ENCODE data around the gene SHC3. TPM values are rescaled to one million over a fixed set of nuclear protein-coding genes. Genes with fewer than 3 reads are reported as not detected.

The SHC3 gene
- polyA plus RNA-seq, 3 donors = not detected

GRCh38 chr9:89107406-89107805 lies 71.2 kb downstream of the SHC3 start:
- Histone ChIP-seq H3K9ac (ENCODE audit: insufficient read depth, low read length, poor library complexity, severe bottlenecking) (no peak overlapping the region), H3K4me1 (ENCODE audit: control insufficient read depth in 1 of 2, insufficient read depth in 2 of 2, low read length in 2 of 2) (no peaks in the 10 kb centered on the region), H4K20me1 (ENCODE audit: insufficient read depth, low read length) (no peaks in the 10 kb centered on the region), H3K27me3 (ENCODE audit: control insufficient read depth in 2 of 2, insufficient read depth in 2 of 2, low read length in 2 of 2) (peaks cover 0 to 5% of the 10 kb centered on the region in 2 donors), H3K4me3 (replicated peaks in 1 of 3; ENCODE audit: low read depth in 2 of 3, low read length in 3 of 3) (no peak overlapping the region), H3K4me2 (replicated peaks; ENCODE audit: extremely low read depth, low read length, poor library complexity, severe bottlenecking) (no peak overlapping the region), H3K27ac (ENCODE audit: low read depth in 1 of 2, low read length in 2 of 2) (no peak overlapping the region), H2AFZ (ENCODE audit: insufficient read depth, low read depth, low read length, poor library complexity, severe bottlenecking) (no peak overlapping the region), H3K79me2 (ENCODE audit: insufficient read depth, low read length) (no peaks in the 10 kb centered on the region), H3K36me3 (replicated peaks in 1 of 2; ENCODE audit: control insufficient read depth in 1 of 2, insufficient read depth in 2 of 2, low read length in 2 of 2) (no peaks in the 10 kb centered on the region), H3K9me3 (replicated peaks in 1 of 2; ENCODE audit: control insufficient read depth in 1 of 2, insufficient read depth in 1 of 2, low read length in 2 of 2) (no peaks in the 10 kb centered on the region)
- intact Hi-C loops (cut with micrococcal nuclease) = no loop called here
- Mint-ChIP-seq H3K9me3 (peaks cover 0 to 5% (median 3%) of the 10 kb centered on the region in 7 donors), H3K27me3 (ENCODE audit: low read depth in 3 of 3) (peaks cover 5 to 13% (median 8%) of the 10 kb centered on the region in 3 donors), H3K4me1 (no peaks in the 10 kb centered on the region), H3K4me3 (no peak overlapping the region), H3K27ac (no peak overlapping the region), H3K36me3 (no peaks in the 10 kb centered on the region)
- WGBS (ENCODE audit: insufficient coverage) = no CpG with 5 or more reads among the region's 3 CpGs
- TF ChIP-seq CTCF (IDR thresholded peaks at IDR 0.05) = no peak
- DNase-seq = no peak

- H3K27me3 Mint-ChIP-seq (ENCODE audit: low read depth in 3 of 3) = peaks cover 3 to 15% (median 8%) of the 10 kb centered on the region in 3 donors
- no peaks in the 10 kb centered on the region for H4K20me1 ChIP-seq (ENCODE audit: insufficient read depth, low read length)
- peaks cover 0 to 5% of the 10 kb centered on the region in 2 donors for H3K27me3 ChIP-seq (ENCODE audit: control insufficient read depth in 2 of 2, insufficient read depth in 2 of 2, low read length in 2 of 2)
- H3K9me3 ChIP-seq (replicated peaks in 1 of 2; ENCODE audit: control insufficient read depth in 1 of 2, insufficient read depth in 1 of 2, low read length in 2 of 2) = no peaks in the 10 kb centered on the region
- H3K79me2 ChIP-seq (ENCODE audit: insufficient read depth, low read length) = no peaks in the 10 kb centered on the region
- peaks cover 0 to 5% (median 3%) of the 10 kb centered on the region in 7 donors for H3K9me3 Mint-ChIP-seq
- 100% methylated on average over 3 of the region's 10 CpGs for WGBS (ENCODE audit: insufficient coverage)
- no peak overlapping the region for H2AFZ ChIP-seq (ENCODE audit: insufficient read depth, low read depth, low read length, poor library complexity, severe bottlenecking)
- DNase-seq = no peak
- H3K27ac Mint-ChIP-seq = no peak overlapping the region
- intact Hi-C loops (cut with micrococcal nuclease) = no loop called here
- no peaks in the 10 kb centered on the region for H3K4me1 ChIP-seq (ENCODE audit: control insufficient read depth in 1 of 2, insufficient read depth in 2 of 2, low read length in 2 of 2)
- no peaks in the 10 kb centered on the region for H3K4me1 Mint-ChIP-seq
- H3K36me3 Mint-ChIP-seq = no peaks in the 10 kb centered on the region
- no peak for TF ChIP-seq CTCF (IDR thresholded peaks at IDR 0.05)
- H3K4me3 Mint-ChIP-seq = no peak overlapping the region
- H3K4me2 ChIP-seq (replicated peaks; ENCODE audit: extremely low read depth, low read length, poor library complexity, severe bottlenecking) = no peak overlapping the region
- H3K36me3 ChIP-seq (replicated peaks in 1 of 2; ENCODE audit: control insufficient read depth in 1 of 2, insufficient read depth in 2 of 2, low read length in 2 of 2) = no peaks in the 10 kb centered on the region
- H3K27ac ChIP-seq (ENCODE audit: low read depth in 1 of 2, low read length in 2 of 2) = no peak overlapping the region
- H3K9ac ChIP-seq (ENCODE audit: insufficient read depth, low read length, poor library complexity, severe bottlenecking) = no peak overlapping the region
- no peak overlapping the region for H3K4me3 ChIP-seq (replicated peaks in 1 of 3; ENCODE audit: low read depth in 2 of 3, low read length in 3 of 3)
Measured at GRCh38 chr9:89106224-89106851, 72.3 kb downstream of the SHC3 start.
